HG02973 (cell line): Measurements from ENCODE around the gene RABGGTA.

Source experiments
- ATAC-seq: cut with Tn5 transposase; IDR thresholded peaks from one replicate; pipeline ENCODE4 v1.9.1; 2021; ENCODE audit warnings: moderate library complexity; ENCODE audit not compliant: unreplicated experiment

Gene RABGGTA, protein sequence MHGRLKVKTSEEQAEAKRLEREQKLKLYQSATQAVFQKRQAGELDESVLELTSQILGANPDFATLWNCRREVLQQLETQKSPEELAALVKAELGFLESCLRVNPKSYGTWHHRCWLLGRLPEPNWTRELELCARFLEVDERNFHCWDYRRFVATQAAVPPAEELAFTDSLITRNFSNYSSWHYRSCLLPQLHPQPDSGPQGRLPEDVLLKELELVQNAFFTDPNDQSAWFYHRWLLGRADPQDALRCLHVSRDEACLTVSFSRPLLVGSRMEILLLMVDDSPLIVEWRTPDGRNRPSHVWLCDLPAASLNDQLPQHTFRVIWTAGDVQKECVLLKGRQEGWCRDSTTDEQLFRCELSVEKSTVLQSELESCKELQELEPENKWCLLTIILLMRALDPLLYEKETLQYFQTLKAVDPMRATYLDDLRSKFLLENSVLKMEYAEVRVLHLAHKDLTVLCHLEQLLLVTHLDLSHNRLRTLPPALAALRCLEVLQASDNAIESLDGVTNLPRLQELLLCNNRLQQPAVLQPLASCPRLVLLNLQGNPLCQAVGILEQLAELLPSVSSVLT

DNA sequence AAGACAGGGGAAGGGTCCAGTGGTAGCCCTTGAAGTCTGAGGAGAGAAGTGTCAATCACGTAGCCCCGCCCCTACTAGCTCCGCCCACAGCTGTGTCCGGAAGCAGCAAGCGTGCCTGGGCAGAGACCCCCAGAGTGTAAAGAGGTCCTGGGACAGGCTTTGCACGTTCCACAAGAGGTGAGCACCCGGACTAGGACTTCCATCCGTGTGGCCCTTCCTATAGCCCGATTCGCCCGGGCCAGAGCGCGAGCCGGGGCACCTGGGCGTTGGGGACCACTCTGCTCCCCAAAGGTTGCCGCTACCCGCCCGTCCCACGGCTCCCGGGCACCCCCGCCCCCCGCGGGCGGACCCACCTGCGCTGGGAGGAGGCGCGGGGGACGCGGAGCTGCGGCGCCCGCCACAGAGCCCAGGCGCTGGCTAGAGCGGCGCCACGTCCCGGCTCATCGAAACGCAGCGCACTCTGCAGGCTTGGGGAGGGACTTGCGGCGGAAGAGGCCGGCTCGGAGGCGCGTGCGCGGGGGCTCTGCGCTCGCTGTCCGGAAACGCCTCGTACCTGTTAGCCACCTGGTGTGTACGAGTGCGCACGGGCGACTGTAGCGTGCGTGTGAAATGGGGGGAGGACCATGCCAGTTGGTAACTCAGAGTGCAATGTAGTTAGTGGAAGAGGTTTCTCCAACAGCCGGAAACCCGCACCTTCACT, at the start of gene RABGGTA:
RABGGTA (minus strand) TSS at position 464 of the 700 bp plus-strand sequence. CDS start 482 bp downstream, outside the sequence.
- peak; percentile 81 for ATAC-seq

DNA sequence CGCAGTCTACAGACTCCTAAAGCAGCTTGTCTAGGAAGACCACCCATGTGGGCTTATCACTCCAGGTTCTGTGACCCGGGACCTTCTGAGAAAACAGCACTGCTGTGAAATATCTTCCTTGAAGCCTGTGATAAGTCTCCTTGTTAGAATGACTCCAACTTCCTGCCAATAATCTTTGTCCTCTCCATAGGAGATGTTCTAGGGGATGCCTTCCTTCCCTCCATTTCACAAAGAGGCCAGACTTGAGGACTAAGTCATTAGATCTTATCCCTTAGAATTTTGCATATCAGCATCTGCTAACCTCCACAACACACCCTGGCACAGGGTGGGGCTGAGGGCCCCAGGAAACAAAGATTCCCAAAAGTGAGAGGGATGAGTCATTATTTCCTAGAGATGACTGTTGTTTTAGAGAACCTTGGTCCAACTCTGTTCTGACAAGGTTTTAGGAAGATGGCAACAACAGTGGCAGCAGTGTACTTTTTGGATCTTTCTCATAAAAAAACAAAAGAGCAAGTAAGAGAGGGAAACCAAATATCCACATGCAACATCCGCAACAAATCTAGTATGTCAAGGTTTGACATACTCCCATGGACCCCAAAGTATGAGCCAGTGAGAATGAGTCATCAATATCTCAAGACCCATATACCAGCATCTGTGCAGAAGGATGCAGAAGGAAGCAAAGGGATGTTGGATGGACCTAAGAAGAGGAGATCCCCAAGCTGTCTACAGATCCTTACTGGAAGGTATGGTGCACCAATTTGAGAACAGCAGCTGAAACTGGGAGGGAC, 45.9 kb upstream of the RABGGTA start:
- ATAC-seq = no peak

DNA sequence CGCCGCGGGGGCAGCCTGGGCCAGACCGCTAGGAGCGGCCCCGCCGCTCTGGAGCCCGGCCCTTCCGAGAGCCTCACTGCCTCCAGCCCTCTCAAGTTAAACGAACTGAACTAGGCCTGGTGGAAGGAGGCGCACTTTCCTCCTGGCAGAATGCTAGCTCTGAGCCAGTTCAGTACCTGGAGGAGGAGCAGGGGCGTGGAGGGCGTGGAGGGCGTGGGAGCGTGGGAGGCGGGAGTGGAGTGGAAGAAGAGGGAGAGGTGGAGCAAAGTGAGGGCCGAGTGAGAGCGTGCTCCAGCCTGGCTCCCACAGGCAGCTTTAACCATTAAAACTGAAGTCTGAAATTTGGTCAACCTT, 45.2 kb upstream of the RABGGTA start:
- no peak for ATAC-seq

DNA sequence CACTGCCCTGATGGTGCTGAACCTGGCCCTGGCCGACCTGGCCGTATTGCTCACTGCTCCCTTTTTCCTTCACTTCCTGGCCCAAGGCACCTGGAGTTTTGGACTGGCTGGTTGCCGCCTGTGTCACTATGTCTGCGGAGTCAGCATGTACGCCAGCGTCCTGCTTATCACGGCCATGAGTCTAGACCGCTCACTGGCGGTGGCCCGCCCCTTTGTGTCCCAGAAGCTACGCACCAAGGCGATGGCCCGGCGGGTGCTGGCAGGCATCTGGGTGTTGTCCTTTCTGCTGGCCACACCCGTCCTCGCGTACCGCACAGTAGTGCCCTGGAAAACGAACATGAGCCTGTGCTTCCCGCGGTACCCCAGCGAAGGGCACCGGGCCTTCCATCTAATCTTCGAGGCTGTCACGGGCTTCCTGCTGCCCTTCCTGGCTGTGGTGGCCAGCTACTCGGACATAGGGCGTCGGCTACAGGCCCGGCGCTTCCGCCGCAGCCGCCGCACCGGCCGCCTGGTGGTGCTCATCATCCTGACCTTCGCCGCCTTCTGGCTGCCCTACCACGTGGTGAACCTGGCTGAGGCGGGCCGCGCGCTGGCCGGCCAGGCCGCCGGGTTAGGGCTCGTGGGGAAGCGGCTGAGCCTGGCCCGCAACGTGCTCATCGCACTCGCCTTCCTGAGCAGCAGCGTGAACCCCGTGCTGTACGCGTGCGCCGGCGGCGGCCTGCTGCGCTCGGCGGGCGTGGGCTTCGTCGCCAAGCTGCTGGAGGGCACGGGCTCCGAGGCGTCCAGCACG, 44.6 kb upstream of the RABGGTA start:
- ATAC-seq = no peak

DNA sequence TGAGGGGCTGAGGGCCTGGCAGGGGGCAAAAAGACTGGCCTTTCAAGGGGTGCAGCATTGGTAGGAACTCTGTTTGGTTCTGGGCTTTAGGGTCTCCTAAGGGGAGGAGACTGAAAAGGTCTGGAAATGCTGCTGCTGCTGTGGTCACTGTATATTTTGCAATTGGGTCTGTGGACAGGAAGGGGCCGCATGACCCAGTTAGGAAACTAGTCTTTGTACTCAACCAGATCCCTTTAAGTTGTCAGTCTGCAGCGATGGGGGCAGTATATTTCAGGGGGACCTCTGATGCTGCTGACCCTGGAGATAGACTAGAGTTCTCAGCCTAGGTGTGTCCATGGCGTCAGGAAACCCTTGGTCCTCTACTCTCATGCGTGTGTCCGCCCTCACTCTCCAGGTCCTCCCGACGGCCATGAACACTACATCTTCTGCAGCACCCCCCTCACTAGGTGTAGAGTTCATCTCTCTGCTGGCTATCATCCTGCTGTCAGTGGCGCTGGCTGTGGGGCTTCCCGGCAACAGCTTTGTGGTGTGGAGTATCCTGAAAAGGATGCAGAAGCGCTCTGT, 43.9 kb upstream of the RABGGTA start:
- ATAC-seq = no peak

DNA sequence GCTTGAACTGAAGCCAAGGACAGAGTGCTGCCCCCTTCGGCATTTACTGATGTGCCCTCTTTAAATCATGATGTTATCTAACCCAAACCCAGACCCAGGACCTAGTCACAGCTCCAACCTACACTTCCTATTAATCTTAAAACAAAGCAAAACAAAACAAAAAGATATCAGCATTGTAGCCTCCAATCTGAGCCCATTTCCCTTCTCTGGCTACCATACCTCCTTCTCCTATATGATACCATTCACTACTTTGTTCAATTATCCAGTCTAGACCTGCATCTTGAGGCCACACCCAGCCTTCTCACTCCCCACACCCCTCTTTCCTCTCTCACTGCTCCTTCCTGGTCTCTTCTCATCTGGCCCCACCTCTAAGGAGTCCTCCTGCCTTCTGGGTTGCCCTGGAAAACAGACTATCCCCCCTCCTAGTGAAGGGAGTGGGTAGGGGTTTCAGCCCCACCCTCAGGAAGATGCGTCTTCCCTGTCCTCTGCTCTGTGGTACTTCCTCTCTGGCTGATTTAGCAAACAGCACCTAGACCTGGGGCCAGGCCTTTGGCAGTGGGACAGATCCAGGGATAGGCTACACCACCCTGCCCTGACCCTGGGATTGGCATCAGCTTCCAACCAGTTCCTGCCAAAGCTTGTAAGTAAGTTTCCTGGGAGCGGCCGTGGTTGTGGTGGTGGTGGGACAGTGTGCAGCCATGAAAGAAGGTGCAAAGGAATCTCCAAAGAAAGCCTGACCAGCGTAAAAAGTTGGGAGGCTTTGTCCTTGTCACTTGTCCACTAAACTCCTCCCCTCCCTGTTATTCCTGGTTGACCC, 43.2 kb upstream of the RABGGTA start:
- ATAC-seq = no peak

DNA sequence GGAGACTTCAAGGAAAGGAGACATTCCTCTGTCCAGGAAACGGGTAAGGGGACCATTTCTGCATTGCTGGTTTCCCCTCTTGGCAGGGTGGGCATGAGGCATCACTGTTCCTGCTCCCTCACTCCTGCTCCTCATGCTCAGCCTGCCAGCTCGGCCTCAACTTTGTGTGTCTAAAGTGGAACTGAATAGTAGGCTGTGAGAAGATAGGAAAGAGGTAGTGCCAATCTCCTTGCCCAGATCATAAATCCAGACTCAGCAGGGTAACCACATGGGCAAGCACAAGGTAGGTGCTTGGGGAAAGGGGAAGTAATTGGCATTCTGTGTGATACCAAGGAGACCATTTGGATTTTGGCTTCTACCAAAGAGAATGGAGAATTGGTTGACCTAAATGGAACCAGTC, 42.5 kb upstream of the RABGGTA start:
- no peak for ATAC-seq

DNA sequence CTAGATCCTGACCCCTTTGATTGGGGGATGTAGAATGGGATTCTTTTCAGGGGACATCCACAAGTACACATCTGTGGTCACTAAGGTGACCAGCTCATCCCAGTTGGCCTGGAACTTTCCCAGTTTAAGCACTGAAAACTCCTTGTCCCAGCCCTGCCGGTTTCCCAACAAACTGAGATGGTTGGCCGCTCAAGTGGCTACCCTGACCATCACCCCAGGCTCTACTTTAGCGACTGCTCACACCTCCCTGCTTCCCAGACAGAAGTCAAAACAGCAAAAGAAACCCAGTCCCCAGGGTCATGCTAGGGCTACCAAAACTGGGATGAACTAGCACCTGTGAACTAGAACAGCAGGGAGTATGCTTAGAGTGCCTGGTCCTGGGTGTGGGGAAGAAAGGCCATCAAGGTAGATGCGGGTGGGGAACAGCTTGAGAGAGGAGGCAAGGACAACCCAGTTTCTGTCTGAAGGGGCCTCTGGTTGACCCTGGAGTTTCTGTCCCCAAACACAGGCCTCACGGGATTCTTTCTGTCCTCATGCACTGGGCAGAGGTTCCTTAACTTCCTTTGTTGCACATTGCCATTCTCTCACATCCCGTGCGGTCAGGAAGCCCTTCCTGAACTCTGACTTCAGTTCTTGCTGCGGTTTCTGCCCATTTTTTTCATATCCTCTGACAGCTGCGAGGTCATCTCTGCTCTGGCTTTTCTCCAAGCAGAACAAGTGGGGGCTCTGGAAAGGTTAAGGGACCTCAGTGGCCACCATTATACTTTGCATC, 41.5 kb upstream of the RABGGTA start:
- ATAC-seq = no peak

DNA sequence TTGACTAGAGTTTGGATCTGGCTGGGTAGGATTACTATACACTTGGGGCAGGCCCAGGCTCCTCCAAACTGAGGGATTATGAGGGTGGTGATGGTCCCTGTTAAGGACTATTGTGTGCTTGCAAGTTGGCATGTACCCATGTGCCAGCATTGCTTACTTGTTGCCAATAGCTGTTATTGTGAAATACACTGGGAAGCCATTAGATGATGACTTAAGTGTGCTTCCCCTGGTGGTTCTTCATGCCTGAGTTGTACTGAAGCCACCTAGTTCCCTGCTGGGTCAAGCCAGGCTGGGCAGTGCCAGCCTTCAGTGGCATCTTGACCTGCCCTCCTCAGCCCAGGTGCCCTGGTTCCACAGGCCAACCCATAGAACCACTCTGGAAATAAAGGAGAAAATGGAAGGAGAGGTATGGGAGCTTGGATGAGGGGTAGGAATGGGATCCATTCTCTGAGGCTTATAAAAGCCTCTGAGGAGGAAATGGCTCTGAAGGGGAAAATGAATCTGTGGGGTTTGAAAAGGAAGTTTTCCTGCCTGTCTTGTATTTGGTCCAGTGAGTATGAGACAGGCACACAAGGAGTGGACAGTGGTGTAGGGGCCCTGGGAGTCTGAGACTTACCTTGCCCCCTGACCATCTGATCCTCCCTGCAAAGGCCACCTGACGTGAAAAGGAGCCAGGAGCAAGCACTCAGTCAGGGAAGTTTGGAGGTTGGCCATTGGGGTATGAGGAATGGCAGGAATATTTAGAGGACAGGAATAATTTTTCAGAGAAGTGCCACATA, 40.6 kb upstream of the RABGGTA start:
- ATAC-seq = no peak

DNA sequence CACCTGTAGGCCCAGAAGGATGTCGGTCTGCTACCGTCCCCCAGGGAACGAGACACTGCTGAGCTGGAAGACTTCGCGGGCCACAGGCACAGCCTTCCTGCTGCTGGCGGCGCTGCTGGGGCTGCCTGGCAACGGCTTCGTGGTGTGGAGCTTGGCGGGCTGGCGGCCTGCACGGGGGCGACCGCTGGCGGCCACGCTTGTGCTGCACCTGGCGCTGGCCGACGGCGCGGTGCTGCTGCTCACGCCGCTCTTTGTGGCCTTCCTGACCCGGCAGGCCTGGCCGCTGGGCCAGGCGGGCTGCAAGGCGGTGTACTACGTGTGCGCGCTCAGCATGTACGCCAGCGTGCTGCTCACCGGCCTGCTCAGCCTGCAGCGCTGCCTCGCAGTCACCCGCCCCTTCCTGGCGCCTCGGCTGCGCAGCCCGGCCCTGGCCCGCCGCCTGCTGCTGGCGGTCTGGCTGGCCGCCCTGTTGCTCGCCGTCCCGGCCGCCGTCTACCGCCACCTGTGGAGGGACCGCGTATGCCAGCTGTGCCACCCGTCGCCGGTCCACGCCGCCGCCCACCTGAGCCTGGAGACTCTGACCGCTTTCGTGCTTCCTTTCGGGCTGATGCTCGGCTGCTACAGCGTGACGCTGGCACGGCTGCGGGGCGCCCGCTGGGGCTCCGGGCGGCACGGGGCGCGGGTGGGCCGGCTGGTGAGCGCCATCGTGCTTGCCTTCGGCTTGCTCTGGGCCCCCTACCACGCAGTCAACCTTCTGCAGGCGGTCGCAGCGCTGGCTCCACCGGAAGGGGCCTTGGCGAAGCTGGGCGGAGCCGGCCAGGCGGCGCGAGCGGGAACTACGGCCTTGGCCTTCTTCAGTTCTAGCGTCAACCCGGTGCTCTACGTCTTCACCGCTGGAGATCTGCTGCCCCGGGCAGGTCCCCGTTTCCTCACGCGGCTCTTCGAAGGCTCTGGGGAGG, 39.5 kb upstream of the RABGGTA start, which contains the start of gene LTB4R:
LTB4R (plus strand) TSS at position 857 of the 959 bp plus-strand sequence. CDS start 4,150 bp downstream, outside the sequence.
- ATAC-seq = peak; percentile 58

DNA sequence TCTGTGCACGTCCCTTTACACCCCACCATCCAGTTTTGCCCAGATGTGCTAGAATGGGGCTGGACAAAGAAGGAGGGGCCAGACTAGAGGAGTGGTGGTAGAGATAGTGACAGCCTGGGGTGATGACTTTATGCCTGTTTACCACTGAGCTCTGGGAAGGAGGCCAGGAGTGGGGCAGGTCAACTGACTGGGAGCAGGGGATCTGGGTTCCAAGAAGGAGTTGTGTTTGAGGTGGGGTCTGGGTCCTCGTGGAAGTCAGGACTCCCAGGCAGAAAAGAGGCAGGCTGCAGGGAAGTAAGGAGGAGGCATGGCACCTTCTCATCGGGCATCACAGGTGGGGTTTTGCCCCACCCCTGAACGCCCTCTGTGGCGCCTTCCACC, 38.9 kb upstream of the RABGGTA start:
- no peak for ATAC-seq

DNA sequence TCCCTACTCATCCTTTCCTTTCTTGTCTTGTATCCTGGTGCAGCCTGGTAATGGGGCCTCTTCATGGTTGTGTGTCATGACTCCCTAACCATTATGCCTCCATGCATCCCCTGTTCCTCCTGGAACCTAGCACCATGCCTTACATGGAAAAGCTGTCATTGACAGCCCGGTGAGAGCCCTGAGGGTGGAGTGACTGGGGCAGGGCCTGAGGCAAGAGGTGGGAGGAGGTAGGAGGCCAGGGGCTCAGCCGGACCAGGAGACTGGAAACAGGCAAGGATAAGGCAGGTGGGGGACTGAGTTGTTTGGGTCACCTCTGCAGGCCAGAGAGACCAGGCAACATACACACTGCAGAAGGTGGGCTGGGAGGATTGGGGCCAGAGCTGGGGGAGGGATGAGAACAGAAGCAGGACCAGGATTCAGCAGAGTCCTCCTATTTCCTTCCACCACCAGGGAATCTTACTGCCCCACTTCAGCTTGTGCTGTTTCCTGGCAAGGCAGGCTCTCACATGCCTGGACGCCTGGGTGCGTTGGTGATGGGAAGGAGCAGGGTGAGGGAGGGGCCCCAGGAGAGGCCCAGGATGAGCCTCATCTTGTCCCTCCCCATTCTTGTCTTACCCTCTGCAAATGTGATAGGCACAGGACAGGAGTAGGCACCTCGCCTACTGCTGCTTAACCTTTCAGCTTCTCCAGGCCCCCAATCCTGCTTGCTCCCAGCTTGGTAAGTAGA, 38.3 kb upstream of the RABGGTA start, which contains the start of gene LTB4R2:
LTB4R2 (plus strand) TSS at position 603 of the 727 bp plus-strand sequence. CDS start 525 bp downstream, outside the sequence.
- ATAC-seq = no peak

DNA sequence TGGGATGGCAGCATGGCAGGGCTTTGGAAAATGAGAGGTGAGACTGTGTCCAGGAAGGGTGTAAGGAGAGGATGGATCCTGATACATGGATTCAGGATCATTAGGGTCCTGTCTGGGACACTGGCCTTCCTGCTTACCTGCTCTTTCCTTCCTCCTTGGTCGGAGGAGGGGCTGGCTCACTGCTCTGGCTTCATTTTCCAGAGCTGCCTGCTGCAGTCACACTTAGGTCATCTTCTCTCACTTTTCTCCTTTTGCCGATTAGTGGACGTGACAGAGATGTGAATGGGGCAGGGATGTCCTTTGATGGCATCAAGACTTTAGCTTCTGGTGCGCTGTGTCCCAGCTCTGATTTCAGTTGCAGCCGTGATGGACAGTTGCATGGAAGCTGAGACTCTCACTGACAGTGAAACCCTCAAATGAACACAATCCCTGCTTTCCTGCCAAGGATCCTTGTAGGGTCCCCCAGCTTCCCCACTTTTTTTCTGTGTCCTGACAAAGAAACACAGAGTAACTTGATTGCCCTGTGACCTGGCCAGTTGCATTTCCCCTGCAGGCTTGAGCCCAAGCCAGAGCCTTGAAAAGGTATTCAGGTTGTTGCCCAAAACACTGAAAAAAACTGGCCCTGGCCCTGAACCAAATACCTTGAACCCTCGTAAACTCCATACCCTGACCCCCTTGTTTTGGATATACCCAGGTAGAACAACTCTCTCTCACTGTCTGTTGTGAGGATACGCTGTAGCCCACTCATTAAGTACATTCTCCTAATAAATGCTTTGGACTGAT, 37.1 kb upstream of the RABGGTA start:
- no peak for ATAC-seq

DNA sequence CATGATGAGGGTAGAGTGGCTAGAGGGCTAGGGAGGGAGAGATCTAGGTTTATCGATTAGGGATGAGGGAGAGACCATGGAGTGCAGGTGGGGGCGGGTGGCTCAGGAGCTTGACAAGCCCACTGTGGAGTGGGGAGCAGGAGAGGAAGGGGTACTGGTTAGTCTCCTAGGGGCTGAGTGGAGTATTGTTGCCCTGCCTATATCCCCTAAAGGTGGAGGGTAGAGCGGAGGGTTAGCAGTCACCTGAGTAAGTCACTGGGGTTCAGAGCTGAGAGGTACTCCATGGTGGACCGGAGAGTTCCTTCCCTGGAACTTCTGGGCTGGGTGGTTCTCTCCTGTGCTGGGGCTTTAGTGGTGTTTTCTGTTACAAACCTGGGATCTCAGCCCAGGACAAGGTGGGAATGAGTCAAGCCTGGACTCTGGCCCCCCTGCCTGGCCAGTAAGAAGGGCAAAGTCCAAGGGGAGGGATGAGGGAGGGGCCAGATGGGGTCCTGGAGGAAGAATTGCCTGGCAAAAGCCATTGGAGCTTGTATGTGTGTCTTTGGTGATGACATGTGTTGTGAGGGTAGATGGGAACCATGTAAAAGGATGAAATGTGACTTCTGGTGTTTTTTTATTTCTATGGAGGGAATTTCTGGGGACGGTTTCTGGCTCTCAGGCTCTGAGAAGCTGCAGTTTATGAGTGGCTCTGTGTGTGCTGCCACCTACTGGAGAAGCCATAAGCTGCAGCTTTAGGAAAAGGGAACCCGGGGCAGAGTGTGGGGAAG, 36.4 kb upstream of the RABGGTA start, which contains the start of gene CIDEB:
CIDEB (minus strand) TSS at position 403 of the 767 bp plus-strand sequence; CDS start at position 284, 119 bp downstream.
- ATAC-seq = no peak
